AG04450 (cell line): Measurements from ENCODE around the gene CHORDC1. TPM values are rescaled to one million over a fixed set of nuclear protein-coding genes. Genes with fewer than 3 reads are reported as not detected.
"Not testable (repeated sequence)": the region's sequence is repeated elsewhere in the genome, so short reads cannot be mapped to it uniquely, and the experiment has no call there.

Source experiments
- CTCF ChIA-PET: fragments of 300-600, 350-600 bp; formaldehyde crosslinking; extraction: SDS; loops from one replicate; lab custom pipeline; 2022; ENCODE audit warnings: antibody characterized with exemption, inconsistent platforms; lab: Charles Lee
- POLR2A ChIA-PET: fragments of 350-600 bp; formaldehyde crosslinking; extraction: SDS; loops from one replicate; lab custom pipeline; 2021; ENCODE audit warnings: antibody characterized with exemption, inconsistent platforms; lab: Yijun Ruan, JAX
- DNase-seq: peaks from one replicate; pipeline ENCODE4 v3.0.0-alpha.2; 2011; ENCODE audit warnings: low read depth, low spot score
- H3K27ac ChIP-seq: one replicate; pipeline ENCODE4 v1.5.1; 2012; ENCODE audit warnings: low read depth, low read length, control low read depth
- H3K27me3 ChIP-seq: one replicate; pipeline ENCODE4 v1.6.0; 2012; ENCODE audit warnings: low read length; ENCODE audit not compliant: control insufficient read depth, insufficient read depth
- H3K4me3 ChIP-seq: 2 replicates; pipeline ENCODE4 v1.5.1; 2011; ENCODE audit warnings: mild to moderate bottlenecking, low read depth, low read length, control low read depth
- H3K9me3 ChIP-seq: 2 replicates; pipeline ENCODE4 v1.5.1; 2012; ENCODE audit warnings: low read length; ENCODE audit not compliant: control insufficient read depth, insufficient read depth
- CTCF ChIP-seq: IDR thresholded peaks from 2 replicates; pipeline ENCODE4 v1.5.1; 2011; ENCODE audit warnings: low read depth, low read length, control low read depth, inconsistent platforms
- polyA plus RNA-seq: library from polyadenylated mRNA; depleted of rRNA; stranded (reverse); fragments of >200 nt; gene quantifications from 2 replicates; pipeline ENCODE4 v1.2.3, GENCODE V29; 2011

The CHORDC1 gene
- polyA plus RNA-seq, 1 experiment, result 34.3 TPM

GRCh38 chr11:90208857-90209256, 14.0 kb downstream of the CHORDC1 start:
- POLR2A ChIA-PET, result no interaction called here
- TF ChIP-seq CTCF, result no peak
- H3K4me3 ChIP-seq, result no peak overlapping the region
- no peaks in the 10 kb centered on the region for H3K9me3 ChIP-seq
- H3K27me3 ChIP-seq, result no peaks in the 10 kb centered on the region
- CTCF ChIA-PET, result no interaction called here
- no peak for DNase-seq
- no peak overlapping the region for H3K27ac ChIP-seq

- H3K9me3 ChIP-seq, H3K27me3 ChIP-seq, H3K4me3 ChIP-seq, POLR2A ChIA-PET, CTCF ChIA-PET, H3K27ac ChIP-seq, DNase-seq: not testable (repeated sequence)
Measured at GRCh38 chr11:90207992-90208391, 14.9 kb downstream of the CHORDC1 start.

GRCh38 chr11:90204832-90205646, 17.8 kb downstream of the CHORDC1 start:
- peak; percentile 95 for TF ChIP-seq CTCF
- DNase-seq, result peak; percentile 23
- no peak overlapping the region for H3K27ac ChIP-seq
- CTCF ChIA-PET, result interaction anchor here (0.6 to 2.2 kb wide), 27 partner anchors 7 to 1600 kb away, joined by 3 to 34 read pairs (median 4); partner anchors contain the start of genes CHORDC1 and NAALAD2
- H3K4me3 ChIP-seq, result no peak overlapping the region
- no peaks in the 10 kb centered on the region for H3K27me3 ChIP-seq
- H3K9me3 ChIP-seq, result no peaks in the 10 kb centered on the region
- POLR2A ChIA-PET, result no interaction called here

GRCh38 chr11:90204407-90204806, 18.4 kb downstream of the CHORDC1 start:
- CTCF ChIA-PET, result interaction anchor here (0.7 to 2.2 kb wide), 24 partner anchors 8 to 255 kb away, joined by 3 to 34 read pairs (median 4); partner anchors contain the start of genes CHORDC1 and NAALAD2
- POLR2A ChIA-PET, result no interaction called here

GRCh38 chr11:90202342-90202741, 20.5 kb downstream of the CHORDC1 start:
- DNase-seq, result no peak
- Histone ChIP-seq H3K27me3 (no peaks in the 10 kb centered on the region), H3K4me3 (no peak overlapping the region), H3K9me3 (no peaks in the 10 kb centered on the region), H3K27ac (no peak overlapping the region)
- CTCF ChIA-PET, result no interaction called here
- POLR2A ChIA-PET, result no interaction called here
- no peak for TF ChIP-seq CTCF

More at GRCh38 chr11:90204407-90204806, 18.4 kb downstream of the CHORDC1 start:
- no peak overlapping the region for H3K27ac ChIP-seq
- H3K27me3 ChIP-seq, result no peaks in the 10 kb centered on the region
- TF ChIP-seq CTCF, result no peak
- H3K9me3 ChIP-seq, result no peaks in the 10 kb centered on the region
- no peak overlapping the region for H3K4me3 ChIP-seq
- no peak for DNase-seq
